NCI-H187 (cell line): ENCODE data around the gene ANKRD44.
"Not testable (repeated sequence)": the region's sequence is repeated elsewhere in the genome, so short reads cannot be mapped to it uniquely, and the experiment has no call there.

Experiments
- DNase-seq, 2 experiments: peaks; one replicate each; lab custom pipeline; 2025; lab: John Stamatoyannopoulos, UW

The ANKRD44 gene

GRCh38 chr2:197259470-197259999, 51.0 kb downstream of the ANKRD44 start:
- DNase-seq = no peak

GRCh38 chr2:197258580-197258979, 52.0 kb downstream of the ANKRD44 start:
- no peak for DNase-seq

GRCh38 chr2:197256547-197257170, 53.9 kb downstream of the ANKRD44 start:
- DNase-seq = no peak

GRCh38 chr2:197256021-197256420, 54.6 kb downstream of the ANKRD44 start:
- DNase-seq = no peak

- no peak for DNase-seq
These were observed 55.0 kb downstream of the ANKRD44 start for GRCh38 chr2:197255543-197255942.

DNA sequence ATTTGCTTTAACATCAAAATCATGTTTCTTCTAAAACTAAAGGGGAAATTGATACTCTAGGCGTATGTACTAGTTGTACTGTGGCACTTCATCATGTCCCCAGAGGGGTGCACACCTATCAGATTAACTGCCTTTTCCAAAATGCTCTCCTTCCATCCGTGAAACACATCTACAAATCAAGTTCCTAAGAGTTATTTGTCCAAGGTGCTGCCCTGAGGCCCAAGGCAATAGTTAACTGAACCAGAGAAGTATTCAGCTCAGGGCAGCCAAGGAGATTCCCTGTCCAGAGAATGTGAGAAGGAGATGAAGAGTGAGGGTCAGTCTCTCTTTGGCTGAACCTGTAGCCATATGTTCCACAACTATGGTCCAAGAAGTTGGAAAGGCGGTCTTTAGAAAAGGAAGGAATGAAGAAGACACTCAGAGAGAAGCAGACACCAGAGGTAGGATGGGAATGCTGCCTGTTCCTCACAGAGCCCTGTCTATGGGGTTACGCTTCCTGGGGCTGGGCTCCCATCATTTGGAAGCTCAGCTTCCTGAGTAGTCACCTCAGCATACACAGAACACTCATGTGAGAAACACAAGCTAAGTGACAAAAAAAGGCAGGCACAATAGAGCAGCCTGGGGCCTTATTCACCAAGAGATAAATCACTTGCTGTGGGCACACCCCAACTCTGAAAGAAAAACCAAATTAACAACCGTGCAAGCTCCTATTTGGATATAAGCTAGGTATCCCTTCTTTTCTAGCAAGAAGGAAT, 55.6 kb downstream of the ANKRD44 start:
- no peak for DNase-seq

DNA sequence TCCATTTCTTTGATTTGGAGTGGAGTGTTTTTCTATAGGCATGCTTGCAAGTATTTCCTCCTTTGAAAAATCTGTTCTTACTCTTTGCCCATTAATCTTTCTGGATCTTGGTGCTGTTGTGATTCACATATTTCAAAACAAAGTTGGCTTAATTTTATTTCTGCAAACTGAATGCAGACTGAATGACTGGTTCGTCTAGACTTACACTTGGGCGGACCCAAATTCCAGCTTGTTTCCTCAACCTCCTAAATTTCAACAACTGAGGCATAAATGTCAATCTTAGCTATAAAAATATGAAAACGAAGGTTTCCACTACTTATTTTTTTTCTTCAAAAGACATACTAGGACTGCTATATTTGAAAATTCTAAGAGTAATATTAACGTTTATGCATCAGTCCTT, 59.0 kb downstream of the ANKRD44 start:
- DNase-seq = no peak

- DNase-seq = no peak
These were observed 59.4 kb downstream of the ANKRD44 start for GRCh38 chr2:197251163-197251562.

DNA sequence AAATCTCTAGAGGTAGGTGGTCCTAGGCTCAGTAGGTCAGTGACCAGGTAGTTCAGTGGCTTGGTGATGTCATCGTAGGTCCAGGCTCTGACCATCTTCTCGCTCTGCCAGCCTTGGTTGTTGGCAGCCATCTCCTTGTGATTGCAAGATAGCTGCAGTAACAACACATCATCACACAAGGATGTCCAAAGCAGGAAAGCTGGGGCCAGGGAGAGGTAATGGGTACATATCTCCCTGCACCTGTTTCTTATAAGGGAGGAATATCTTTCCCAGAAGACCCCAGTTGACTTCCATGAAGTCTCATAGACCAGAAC, 60.5 kb downstream of the ANKRD44 start:
- no peak for DNase-seq

DNA sequence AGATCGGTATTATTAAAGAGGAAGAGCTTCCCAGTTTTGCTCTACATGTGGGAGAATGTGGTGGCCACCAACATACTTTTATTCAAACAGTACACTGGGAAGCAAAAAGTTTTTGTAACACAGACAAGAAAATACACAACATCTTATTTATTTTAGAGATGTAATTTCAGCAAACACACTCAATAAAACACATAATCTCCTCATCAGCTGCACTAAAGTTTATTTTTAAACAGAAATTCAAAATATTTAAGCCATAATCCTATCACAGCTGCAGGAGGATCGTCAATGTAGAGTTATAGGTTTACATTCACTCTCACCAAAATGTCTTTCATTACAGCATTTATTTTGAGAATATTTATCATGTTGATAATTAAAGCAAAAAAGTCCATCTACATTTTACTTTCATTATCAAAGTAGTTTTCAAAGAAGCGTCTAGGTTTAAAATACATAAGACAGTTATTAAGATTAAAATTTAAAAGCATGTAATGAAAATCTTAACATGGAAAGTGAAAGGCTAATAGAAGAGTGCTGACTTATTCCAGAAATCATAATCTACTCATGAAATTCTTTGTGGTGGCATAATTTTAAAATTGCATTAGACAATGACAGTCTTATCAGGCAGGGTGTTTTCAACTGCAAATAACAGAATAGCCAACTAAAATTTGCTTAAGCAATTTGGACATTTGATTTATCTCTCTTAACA, 61.0 kb downstream of the ANKRD44 start:
- no peak for DNase-seq

GRCh38 chr2:197248623-197249022, 62.0 kb downstream of the ANKRD44 start:
- no peak for DNase-seq

DNA sequence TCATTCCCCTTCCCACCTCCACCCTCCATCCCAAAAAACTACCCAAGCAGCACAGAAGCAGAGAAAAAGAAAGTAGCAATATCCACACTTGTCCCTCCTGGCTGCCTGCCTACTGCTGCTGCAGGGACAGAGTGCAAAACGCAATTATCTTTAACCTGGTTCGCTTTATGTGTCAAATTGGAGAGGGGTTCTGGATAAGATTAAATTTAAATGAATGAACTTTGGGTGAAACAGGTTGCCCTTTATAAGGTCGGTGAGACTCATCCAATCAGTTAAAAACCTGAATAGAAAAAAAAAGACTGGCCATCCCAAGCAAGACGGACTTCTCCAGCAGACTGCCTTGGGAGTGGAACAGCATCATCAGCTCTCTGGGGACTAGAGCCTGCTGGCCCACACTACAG, 62.6 kb downstream of the ANKRD44 start:
- DNase-seq = no peak

DNA sequence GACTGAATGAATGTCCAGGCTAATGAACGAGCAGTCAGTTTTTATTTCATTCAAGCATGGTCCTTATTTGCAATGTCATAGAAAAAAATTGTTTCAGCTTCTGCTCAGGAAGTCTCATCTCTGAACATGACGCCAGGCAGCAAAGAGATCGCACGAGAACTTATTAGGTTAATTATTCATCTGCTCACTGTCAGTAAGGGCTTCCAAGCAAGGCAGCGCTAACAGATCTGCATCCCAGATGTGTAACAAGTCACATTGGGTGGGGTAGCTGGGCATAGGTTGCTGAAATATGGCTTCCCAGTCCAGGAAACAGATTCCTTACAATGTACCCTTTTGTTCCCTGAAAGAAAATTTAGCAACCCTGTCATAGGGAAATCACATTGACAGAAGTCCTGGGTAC, 63.5 kb downstream of the ANKRD44 start:
- no peak for DNase-seq

DNA sequence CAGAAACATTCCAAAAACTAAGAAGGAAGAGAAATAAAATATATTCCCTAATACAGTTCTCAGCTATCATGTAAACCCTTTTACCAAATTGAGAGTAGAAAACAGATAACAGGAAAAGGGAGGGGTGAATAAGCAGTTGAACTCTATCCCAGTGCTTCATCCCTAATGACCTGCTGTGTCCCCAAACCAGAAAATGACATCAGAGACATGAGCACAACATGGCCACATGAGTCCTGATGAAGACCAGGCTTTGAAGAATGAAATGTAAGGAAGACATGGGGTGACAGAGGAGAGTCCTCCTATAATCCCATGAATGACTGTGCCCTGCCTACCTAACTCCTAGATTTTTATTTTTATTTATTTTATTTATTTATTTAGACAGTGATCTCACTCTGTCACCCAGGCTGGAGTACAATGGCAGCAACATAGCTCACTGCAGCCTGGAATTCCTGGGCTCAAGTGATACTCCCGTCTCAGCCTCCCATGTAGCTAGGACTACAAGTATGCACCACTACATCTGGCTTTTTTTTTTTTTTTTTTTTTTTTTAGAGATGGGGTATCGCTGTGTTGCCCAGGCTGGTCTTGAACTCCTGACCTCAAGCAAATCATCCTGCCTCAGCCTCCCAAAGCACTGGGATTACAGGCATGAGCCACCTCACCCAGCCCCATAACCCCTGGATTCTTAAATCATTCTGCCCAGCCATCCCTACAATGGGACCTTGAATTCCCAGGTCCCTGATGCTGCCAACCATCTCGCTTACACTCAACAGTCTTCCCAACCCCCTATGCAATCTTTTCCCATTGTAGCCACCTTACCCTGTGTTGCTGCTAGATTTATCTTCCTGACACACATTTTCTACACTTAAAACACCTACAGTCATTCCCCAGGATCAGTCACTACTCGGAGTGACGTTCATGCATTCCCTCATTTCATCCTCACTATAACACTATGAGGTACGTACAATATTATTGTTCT, 64.5 kb downstream of the ANKRD44 start:
- no peak for DNase-seq

GRCh38 chr2:197244349-197244748, 66.2 kb downstream of the ANKRD44 start:
- no peak for DNase-seq

- DNase-seq = no peak
These were observed 67.9 kb downstream of the ANKRD44 start for GRCh38 chr2:197242719-197243118.

DNA sequence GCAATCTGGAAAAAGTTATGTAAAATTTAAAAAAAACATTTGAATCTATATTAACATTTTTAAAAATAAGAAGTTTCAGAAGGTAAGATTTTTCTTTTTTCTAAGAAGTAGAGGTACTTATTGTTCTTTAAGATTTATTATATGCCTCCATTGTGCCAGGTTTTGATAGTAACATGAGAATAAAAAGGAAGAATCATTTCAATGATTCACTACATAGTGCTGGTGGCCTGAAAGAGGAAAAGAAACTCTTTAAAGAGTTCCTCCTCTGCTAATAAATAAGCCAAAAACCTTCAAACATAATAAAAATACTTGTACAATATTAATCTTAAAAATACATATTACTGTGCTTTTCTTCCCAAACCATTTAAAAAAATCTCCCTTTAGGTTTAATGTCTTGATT, 69.0 kb downstream of the ANKRD44 start:
- no peak for DNase-seq

- no peak for DNase-seq
These were observed 69.4 kb downstream of the ANKRD44 start for GRCh38 chr2:197241153-197241552.

DNA sequence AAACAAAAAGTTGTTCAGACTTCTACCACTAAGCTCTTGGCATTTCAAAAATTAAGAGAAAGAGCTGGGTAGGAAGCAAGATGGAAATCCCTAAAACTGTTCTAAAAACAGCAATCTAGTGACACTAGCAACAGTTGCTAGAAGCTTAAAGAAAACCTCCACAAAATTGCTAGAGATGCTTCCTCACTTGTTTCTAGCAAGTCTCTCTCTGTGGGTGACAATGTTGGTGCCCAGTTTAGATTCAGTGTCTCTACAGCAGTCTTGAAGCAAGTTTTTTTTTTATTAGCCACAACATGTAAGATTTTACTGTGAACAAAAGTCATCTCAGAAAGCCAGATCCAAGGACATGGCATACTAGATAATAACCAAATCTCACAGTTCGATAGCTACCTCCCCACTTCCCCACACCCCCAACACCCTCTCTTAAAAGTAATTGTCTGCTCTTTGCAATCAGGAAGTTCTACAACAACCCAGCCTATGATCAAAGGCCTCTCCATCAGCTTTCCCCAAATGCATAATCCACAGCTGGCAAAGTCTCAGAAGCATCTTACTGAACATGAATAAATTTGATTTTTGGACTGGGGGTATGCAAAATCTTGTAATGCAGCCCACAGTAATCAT, 70.0 kb downstream of the ANKRD44 start:
- no peak for DNase-seq

DNA sequence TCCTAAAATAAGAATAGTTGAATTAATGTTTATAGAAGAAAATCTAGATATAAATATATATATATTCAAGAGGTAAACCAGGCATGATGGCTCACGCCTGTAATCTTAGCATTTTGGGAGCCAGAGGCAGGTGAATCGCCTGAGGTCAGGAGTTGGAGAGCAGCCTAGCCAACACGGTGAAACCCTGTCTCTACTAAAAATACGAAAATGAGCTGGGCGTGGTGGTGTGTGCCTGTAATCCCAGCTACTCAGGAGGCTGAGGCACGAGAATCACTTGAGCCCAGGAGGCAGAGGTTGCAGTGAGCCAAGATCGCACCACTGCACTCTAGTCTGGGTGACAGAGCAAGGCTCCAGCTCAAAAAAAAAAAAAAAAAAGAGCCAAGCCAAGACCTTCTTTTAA, 70.6 kb downstream of the ANKRD44 start:
- DNase-seq = not testable (repeated sequence)

DNA sequence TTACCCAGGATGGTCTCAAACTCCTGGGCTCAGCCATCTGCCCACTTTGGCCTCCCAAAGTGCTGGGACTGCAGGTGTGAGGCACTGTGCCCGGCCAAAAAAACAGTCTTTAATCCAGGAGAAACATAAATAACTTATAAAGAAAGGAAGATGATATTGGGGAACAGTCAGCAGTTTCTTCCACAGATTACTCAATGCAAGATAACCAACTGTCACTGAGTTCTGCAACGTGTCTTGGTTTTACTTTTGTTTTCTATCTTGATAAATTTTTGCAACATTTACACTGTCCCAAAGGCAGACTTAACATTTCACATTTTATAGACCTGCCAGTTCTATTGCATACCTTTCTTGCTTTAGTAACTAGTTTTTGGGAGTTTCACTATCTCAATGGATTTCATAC, 71.1 kb downstream of the ANKRD44 start:
- no peak for DNase-seq

DNA sequence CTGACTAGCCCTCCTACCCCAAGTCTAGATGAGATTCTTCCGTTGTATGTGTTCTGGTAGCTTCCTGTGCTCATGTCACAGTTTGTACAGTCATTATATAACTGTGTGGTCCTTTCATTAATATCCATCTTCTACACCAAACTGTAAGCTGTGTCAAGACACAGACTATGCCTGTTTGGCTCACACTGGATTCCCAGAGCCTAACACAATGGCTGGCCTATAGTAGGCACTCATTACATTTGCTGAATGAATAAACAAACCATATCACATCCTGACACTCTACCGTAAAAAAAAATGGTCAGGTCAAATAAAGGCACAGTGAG, 72.6 kb downstream of the ANKRD44 start:
- DNase-seq = no peak
